Measurements from ENCODE around the gene ZNF880. TPM values are rescaled to one million over a fixed set of nuclear protein-coding genes. Genes with fewer than 3 reads are reported as not detected.
A peak's percentile ranks its signal among the peaks of the same experiment; 100 is the strongest.

ZNF880 gene
- total RNA-seq, 2 experiments from 2014 or later: 30.1 to 31.1 TPM

DNA sequence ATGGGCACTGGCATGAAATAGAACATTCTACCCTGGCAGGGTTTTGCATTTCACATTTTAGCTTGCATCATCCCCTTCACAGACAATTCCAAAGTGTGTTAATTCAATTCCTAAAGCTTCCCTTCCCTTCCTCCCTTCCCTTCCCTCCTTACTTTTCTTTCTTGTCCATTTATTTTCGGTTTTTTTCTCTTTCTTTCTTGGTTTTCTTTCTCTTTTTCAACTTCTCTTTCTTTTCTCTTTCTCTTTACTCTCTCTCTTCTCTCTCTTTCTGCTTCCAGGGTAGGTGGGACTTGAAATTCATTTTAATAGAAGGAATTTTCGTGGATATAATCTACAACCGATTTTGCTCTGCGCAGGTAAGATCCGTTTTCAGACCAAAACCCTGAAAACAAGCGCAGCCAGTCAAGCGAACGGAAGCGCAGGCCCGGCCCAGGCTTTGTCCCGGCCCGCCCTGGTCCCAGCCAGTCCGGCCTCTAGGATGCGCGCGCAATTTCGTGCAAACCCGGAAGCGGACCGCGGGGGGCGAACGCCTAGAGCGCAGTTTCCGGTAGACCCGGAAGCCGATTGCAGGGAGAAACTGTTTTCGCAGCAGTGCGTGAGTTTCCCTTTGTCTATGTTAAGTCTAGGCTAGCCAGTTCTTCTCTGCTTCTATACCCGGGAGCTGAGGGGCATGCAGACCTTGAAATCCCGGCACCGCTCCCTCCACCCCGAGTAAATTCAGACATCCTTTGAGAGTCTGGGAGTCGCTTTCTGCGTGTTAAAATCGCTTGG lies 27.8 kb downstream of the ZNF880 start, which contains the start of gene ZNF528:
TSS of gene ZNF528 (plus strand) at position 540 of the 771 bp plus-strand sequence. CDS start 4,165 bp downstream, outside the sequence.
- H3K27ac Mint-ChIP-seq: peak within 1 kb of the TSS; percentile 94
- H3K36me3 Mint-ChIP-seq: peaks cover 57% of the 10 kb centered on the region
- no peaks in the 10 kb centered on the region for H3K27me3 Mint-ChIP-seq
- H3K9me3 Mint-ChIP-seq: peaks cover 43% of the 10 kb centered on the region
- H3K4me3 Mint-ChIP-seq: peak within 1 kb of the TSS; percentile 90
- H3K4me1 Mint-ChIP-seq: peaks cover 15% of the 10 kb centered on the region
- ATAC-seq (ENCODE audit: low read depth) (peak; percentile 99), DNase-seq (peak; percentile 96)
- POLR2A ChIA-PET: interaction anchor here (1.5 to 3.0 kb wide), 2 partner anchors 24 to 28 kb away, joined by 3 to 17 read pairs; partner anchors contain the start of gene ZNF880

DNA sequence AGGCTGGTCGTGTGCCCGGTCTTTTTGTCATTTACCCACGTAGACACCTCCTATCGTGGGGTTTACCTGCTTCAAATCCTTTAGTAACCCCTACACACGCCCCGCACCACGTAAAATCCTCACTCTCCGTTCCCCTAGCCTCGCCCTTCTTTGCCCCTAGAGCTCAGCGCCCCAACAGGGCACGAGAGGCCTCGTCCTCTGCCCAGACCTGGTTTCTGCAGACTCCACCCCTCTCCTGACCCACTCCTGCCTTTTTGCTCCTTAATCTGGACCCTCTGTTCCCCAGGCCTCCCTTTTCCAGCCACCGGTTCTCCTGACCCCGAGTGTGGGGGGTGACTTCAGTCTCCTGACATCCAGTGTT lies 28.3 kb downstream of the ZNF880 start:
- H3K27ac Mint-ChIP-seq: peak overlapping the region; percentile 94
- POLR2A ChIA-PET: interaction anchor here (0.6 to 3.0 kb wide), 3 partner anchors 25 to 595 kb away, joined by 3 to 17 read pairs (median 6); partner anchors contain the start of gene ZNF880
- H3K27me3 Mint-ChIP-seq: no peaks in the 10 kb centered on the region
- ATAC-seq (ENCODE audit: low read depth) (peak; percentile 51), DNase-seq (no peak)
- H3K9me3 Mint-ChIP-seq: peaks cover 42% of the 10 kb centered on the region
- peak overlapping the region; percentile 90 for H3K4me3 Mint-ChIP-seq
- H3K4me1 Mint-ChIP-seq: peaks cover 15% of the 10 kb centered on the region
- peaks cover 60% of the 10 kb centered on the region for H3K36me3 Mint-ChIP-seq

DNA sequence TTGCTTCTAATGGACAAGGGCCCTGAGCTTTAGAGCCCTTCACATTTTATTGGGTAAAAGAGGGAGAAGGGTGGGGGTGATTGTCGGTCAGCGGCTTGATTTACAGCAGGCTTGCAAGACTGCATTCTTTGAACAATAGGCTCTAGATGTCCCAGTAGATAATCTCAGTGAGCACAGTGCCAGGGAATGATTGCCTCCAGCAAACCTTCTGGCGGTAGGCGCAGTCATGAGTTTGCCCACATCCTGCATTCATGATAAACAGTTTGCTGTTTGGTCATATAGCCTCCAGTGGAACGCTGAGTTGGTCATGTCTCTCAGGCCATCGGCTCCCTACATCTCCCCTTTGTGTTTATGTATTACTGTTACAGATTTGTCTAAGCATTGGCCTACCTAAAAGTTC lies 40.6 kb downstream of the ZNF880 start:
- H3K36me3 Mint-ChIP-seq: peaks cover 77% of the 10 kb centered on the region
- no peak for DNase-seq
- H3K27me3 Mint-ChIP-seq: no peaks in the 10 kb centered on the region
- H3K4me3 Mint-ChIP-seq: no peak overlapping the region
- H3K4me1 Mint-ChIP-seq: no peaks in the 10 kb centered on the region
- H3K27ac Mint-ChIP-seq: no peak overlapping the region
- no peak for ATAC-seq (ENCODE audit: low read depth)
- POLR2A ChIA-PET: no interaction called here
- peaks cover 34% of the 10 kb centered on the region for H3K9me3 Mint-ChIP-seq

DNA sequence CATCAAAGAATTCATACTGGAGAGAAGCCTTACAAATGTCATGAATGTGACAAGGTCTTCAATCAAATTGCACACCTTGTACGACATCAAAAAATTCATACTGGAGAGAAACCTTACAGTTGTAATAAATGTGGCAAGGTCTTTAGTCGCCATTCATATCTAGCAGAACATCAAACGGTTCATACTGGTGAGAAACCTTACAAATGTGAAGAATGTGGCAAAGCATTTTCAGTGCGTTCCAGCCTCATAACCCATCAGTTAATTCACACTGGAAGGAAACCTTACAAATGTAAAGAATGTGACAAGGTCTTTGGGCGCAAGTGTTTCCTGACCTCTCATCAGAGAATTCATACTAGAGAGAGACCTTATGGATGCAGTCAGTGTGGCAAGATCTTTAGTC lies 46.0 kb downstream of the ZNF880 start:
- DNase-seq: no peak
- H3K27ac Mint-ChIP-seq: no peak overlapping the region
- no peaks in the 10 kb centered on the region for H3K4me1 Mint-ChIP-seq
- POLR2A ChIA-PET: no interaction called here
- peaks cover 26% of the 10 kb centered on the region for H3K36me3 Mint-ChIP-seq
- H3K27me3 Mint-ChIP-seq: no peaks in the 10 kb centered on the region
- H3K4me3 Mint-ChIP-seq: no peak overlapping the region
- peaks cover 50% of the 10 kb centered on the region for H3K9me3 Mint-ChIP-seq
- ATAC-seq (ENCODE audit: low read depth): no peak

DNA sequence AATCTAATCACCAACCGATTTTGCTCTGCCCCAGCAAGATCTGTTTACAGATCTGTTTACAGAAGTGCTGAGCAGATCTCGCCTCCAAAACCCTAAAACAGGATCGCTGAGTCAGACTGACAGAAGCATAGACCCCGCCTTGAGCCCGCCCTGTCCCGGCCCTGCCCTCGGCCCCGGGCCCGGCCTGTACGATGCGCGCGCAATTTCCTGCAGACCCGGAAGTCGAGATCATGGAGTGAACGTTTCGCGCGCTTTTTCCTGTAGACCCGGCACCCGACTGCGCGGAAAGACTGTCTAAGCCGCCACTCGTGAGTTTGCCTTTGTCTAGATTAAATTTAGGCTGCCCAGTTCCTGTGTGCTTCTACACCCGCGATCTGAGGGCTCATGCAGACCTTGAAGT lies 59.2 kb downstream of the ZNF880 start, which contains the start of gene ZNF534:
TSS of gene ZNF534 (plus strand) at position 212 of the 400 bp plus-strand sequence. CDS start 2,327 bp downstream, outside the sequence.
- H3K4me1 Mint-ChIP-seq: no peaks in the 10 kb centered on the region
- H3K27me3 Mint-ChIP-seq: no peaks in the 10 kb centered on the region
- DNase-seq (no peak), ATAC-seq (ENCODE audit: low read depth) (no peak)
- H3K36me3 Mint-ChIP-seq: peaks cover 2% of the 10 kb centered on the region
- H3K4me3 Mint-ChIP-seq: no peak within 1 kb of the TSS
- POLR2A ChIA-PET: no interaction called here
- no peak within 1 kb of the TSS for H3K27ac Mint-ChIP-seq
- H3K9me3 Mint-ChIP-seq: peaks cover 31% of the 10 kb centered on the region

Other genes with a start within 250 kb of the ZNF880 start
- gene ZNF616, start 230.0 kb upstream of the ZNF880 start, total RNA-seq: 10 to 100 TPM; 12.1 to 13.3 TPM
- gene ZNF836, start 198.3 kb upstream of the ZNF880 start, total RNA-seq: 10 to 100 TPM; 25.8 to 29.2 TPM
- 100 to 1,000 TPM; 184 to 187 TPM for gene PPP2R1A, start 179.9 kb upstream of the ZNF880 start, total RNA-seq
- 10 to 100 TPM; 37.1 to 38.7 TPM for gene ZNF766, start 100.3 kb upstream of the ZNF880 start, total RNA-seq
- gene ZNF480, start 72.8 kb upstream of the ZNF880 start, total RNA-seq: 10 to 100 TPM; 19.5 to 21.5 TPM
- 1 to 10 TPM; 3.3 to 3.9 TPM for gene ZNF610, start 33.7 kb upstream of the ZNF880 start, total RNA-seq
- 10 to 100 TPM; 31.7 to 33.0 TPM for gene ZNF528, start 27.9 kb downstream of the ZNF880 start, total RNA-seq
- not detected for gene ZNF534, start 59.2 kb downstream of the ZNF880 start, total RNA-seq
- 1 to 10 TPM; 3.4 to 4.7 TPM for gene ZNF578, start 83.6 kb downstream of the ZNF880 start, total RNA-seq
- gene ZNF808, start 157.7 kb downstream of the ZNF880 start, total RNA-seq: 10 to 100 TPM; 53.5 to 59.8 TPM
- gene ZNF701, start 200.4 kb downstream of the ZNF880 start, total RNA-seq: 10 to 100 TPM; 40.2 to 40.5 TPM